HG02642 (cell line): ENCODE results near the gene GLTP.

Experiments used
- ATAC-seq: cut with Tn5 transposase; IDR thresholded peaks from one replicate; pipeline ENCODE4 v1.9.1; 2021; ENCODE audit warnings: mild to moderate bottlenecking; ENCODE audit not compliant: unreplicated experiment, poor library complexity

GLTP gene

GRCh38 chr12:109827566-109828550 is 52.5 kb downstream of the GLTP start:
- no peak for ATAC-seq

- no peak for ATAC-seq
These were observed 53.3 kb downstream of the GLTP start for GRCh38 chr12:109827080-109827479.

GRCh38 chr12:109824731-109825130 is 55.6 kb downstream of the GLTP start:
- ATAC-seq: no peak

GRCh38 chr12:109822951-109823411 is 57.4 kb downstream of the GLTP start:
- ATAC-seq: no peak

GRCh38 chr12:109822416-109822815 is 57.9 kb downstream of the GLTP start:
- no peak for ATAC-seq

GRCh38 chr12:109821968-109822367 is 58.4 kb downstream of the GLTP start:
- no peak for ATAC-seq

GRCh38 chr12:109820816-109821381 is 59.4 kb downstream of the GLTP start:
- no peak for ATAC-seq

GRCh38 chr12:109818905-109819500 is 61.3 kb downstream of the GLTP start:
- ATAC-seq: no peak

- no peak for ATAC-seq
These were observed 62.1 kb downstream of the GLTP start for GRCh38 chr12:109818253-109818652.

GRCh38 chr12:109817627-109818231 is 62.6 kb downstream of the GLTP start:
- no peak for ATAC-seq

- no peak for ATAC-seq
These were observed 63.5 kb downstream of the GLTP start for GRCh38 chr12:109816870-109817269.

GRCh38 chr12:109815757-109816617 is 64.4 kb downstream of the GLTP start:
- no peak for ATAC-seq

GRCh38 chr12:109815225-109815624 is 65.1 kb downstream of the GLTP start:
- no peak for ATAC-seq

GRCh38 chr12:109814600-109815150 is 65.7 kb downstream of the GLTP start:
- no peak for ATAC-seq

GRCh38 chr12:109813810-109814416 is 66.4 kb downstream of the GLTP start:
- no peak for ATAC-seq

GRCh38 chr12:109811624-109811995 is 68.7 kb downstream of the GLTP start:
- ATAC-seq: no peak

- no peak for ATAC-seq
These were observed 69.3 kb downstream of the GLTP start for GRCh38 chr12:109810954-109811623.

GRCh38 chr12:109808876-109809646 is 71.3 kb downstream of the GLTP start:
- no peak for ATAC-seq
